Measurements from ENCODE around the gene SH3BP5. TPM values are rescaled to one million over a fixed set of nuclear protein-coding genes. Genes with fewer than 3 reads are reported as not detected.

The SH3BP5 gene
- total RNA-seq, 6 experiments from 2014 or later: 8.9 to 19.2 (median 13.8) TPM

DNA sequence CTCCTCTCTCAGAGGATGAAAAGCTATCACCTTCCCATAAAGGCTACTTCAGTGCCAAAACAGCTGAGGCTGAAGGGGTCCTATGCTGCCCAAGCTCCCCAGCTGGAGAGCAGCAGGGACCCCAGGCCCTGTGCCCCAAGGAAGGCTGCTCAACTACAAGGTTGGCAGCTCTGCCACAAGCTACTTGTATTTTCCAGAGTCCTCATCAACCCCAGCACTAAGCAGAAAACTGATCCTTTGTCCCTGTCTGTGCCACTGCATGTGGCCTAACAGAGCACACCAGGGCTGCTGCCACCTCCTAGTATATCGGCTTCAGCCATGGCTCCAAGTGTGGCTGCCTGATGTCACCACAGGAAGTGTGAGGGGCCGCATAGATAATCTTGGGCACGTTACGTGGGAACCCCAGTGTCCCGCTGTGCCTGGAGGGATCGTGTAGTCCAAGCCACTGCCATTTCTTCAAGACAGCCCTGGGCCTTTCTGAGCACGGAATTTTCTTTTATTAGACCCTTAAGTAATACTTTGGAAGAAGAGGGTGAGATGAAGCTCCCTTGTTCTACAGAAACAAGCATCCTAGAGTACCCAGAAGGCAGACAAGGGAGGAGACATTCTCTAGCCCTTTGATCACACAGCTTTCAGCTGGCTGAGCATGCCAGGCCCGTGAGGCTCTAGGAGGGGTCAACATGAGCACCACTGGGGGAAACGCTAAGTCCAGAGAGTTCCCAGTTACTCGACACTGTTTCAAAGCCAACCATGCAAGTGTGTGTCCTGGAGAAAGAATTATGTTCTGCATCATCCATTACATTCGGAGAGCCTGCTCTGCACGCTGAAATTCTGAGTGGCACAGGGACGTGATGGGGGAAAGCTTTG, 65.6 kb downstream of the SH3BP5 start:
- no peaks in the 10 kb centered on the region for H3K27me3 ChIP-seq
- peaks cover 0 to 4% (median 0%) of the 10 kb centered on the region in 4 donors for H3K4me1 ChIP-seq
- ATAC-seq: no peak
- DNase-seq: no peak
- no peak overlapping the region for H3K27ac ChIP-seq
- intact Hi-C loops (cut with DNase I): loop anchor here in 1 of 2 donors (5.0 to 10.0 kb wide), 2 partner anchors 62 to 111 kb away; partner anchors contain the start of gene CAPN7
- peaks cover 0 to 3% (median 0%) of the 10 kb centered on the region in 4 donors for H3K36me3 ChIP-seq
- no peak for TF ChIP-seq POLR2A (IDR thresholded peaks at IDR 0.05)
- TF ChIP-seq, protein P1, sequence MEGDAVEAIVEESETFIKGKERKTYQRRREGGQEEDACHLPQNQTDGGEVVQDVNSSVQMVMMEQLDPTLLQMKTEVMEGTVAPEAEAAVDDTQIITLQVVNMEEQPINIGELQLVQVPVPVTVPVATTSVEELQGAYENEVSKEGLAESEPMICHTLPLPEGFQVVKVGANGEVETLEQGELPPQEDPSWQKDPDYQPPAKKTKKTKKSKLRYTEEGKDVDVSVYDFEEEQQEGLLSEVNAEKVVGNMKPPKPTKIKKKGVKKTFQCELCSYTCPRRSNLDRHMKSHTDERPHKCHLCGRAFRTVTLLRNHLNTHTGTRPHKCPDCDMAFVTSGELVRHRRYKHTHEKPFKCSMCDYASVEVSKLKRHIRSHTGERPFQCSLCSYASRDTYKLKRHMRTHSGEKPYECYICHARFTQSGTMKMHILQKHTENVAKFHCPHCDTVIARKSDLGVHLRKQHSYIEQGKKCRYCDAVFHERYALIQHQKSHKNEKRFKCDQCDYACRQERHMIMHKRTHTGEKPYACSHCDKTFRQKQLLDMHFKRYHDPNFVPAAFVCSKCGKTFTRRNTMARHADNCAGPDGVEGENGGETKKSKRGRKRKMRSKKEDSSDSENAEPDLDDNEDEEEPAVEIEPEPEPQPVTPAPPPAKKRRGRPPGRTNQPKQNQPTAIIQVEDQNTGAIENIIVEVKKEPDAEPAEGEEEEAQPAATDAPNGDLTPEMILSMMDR (IDR thresholded peaks at IDR 0.05): no peak
- WGBS (ENCODE audit: insufficient coverage, low coverage, low lambda C conversion rate, missing lambda C conversion rate): 63% methylated on average over 6 of the region's 13 CpGs
- H3K4me3 ChIP-seq: no peak overlapping the region
- no peaks in the 10 kb centered on the region for H3K9me3 ChIP-seq

DNA sequence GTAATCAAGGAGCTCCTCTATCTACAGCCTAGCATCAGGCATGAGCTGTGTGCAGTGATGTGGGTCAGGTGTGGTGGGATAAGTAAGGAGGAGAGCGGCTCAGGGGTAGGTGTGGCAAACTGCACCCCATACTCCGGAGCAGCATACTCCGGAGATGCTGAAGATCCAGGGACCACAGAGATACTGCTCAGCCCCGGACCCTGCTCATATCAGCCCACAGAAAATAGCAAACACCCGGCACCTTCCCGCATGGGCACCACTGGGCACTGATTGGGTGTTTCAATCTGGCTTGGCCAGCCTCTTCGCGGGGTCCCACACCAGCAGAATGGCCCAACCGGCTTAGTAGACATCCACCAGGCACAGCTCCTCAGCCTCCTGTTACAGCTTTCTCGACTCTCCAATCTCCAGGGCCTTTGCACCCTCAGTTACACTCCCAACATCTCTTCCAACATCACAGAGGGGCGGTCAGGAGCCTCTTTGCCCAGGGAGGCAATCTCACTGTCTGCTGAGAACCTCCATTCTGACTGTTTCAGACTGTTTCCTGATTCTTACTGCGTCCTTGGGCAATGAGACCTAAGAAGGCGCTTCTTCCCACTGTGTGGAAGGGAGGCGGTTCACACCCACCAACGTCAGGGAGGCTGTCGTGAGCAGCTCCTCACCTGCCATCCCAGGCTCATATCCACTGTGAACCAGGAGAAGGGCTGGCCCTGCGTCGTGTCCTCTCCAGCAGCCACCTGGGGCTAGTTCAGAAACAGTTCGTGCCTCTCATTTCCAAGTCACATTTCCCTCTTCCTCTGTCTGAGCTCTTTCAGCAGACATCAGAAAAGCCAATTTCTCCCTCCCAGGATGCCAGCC, 66.5 kb downstream of the SH3BP5 start:
- peaks cover 0 to 4% (median 0%) of the 10 kb centered on the region in 4 donors for H3K4me1 ChIP-seq
- no peak overlapping the region for H3K4me3 ChIP-seq
- DNase-seq (no peak), ATAC-seq (no peak)
- no peaks in the 10 kb centered on the region for H3K9me3 ChIP-seq
- intact Hi-C loops (cut with DNase I): loop anchor here in 1 of 2 donors (5.0 to 10.0 kb wide), 2 partner anchors 61 to 111 kb away; partner anchors contain the start of gene CAPN7
- no peak overlapping the region for H3K27ac ChIP-seq
- 80% methylated on average over 10 of the region's 19 CpGs for WGBS (ENCODE audit: insufficient coverage, low coverage, low lambda C conversion rate, missing lambda C conversion rate)
- no peak for TF ChIP-seq POLR2A (IDR thresholded peaks at IDR 0.05)
- TF ChIP-seq, protein P1 (IDR thresholded peaks at IDR 0.05): no peak
- H3K36me3 ChIP-seq: peaks cover 0 to 3% (median 0%) of the 10 kb centered on the region in 4 donors
- no peaks in the 10 kb centered on the region for H3K27me3 ChIP-seq

DNA sequence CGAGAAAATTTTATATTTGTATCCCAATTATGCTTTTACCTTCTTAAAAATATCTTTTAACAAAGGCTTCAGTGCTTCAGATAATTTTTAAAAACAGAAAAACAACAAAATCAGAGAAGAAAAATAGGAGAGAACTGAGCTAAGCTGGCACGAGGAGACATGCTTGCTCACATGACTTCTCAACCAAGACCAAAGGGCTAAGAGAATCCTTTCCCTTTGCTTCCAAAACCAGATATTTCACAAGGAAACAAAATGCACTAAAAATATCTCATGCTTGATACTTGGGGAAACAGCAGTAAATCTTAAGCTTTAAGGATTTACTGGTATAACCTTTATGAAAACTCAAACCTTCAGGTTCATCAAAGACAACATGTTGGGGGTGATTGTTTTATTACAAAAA, 67.9 kb downstream of the SH3BP5 start:
- H3K4me1 ChIP-seq: peaks cover 0 to 4% (median 0%) of the 10 kb centered on the region in 4 donors
- TF ChIP-seq POLR2A (IDR thresholded peaks at IDR 0.05): no peak
- TF ChIP-seq, protein P1 (IDR thresholded peaks at IDR 0.05): no peak
- peaks cover 0 to 3% (median under 1%) of the 10 kb centered on the region in 4 donors for H3K36me3 ChIP-seq
- WGBS (ENCODE audit: insufficient coverage, low coverage, low lambda C conversion rate, missing lambda C conversion rate): 63% methylated on average over 2 of the region's 2 CpGs
- no peaks in the 10 kb centered on the region for H3K27me3 ChIP-seq
- no peak for ATAC-seq
- no peak for DNase-seq
- H3K4me3 ChIP-seq: no peak overlapping the region
- no peak overlapping the region for H3K27ac ChIP-seq
- intact Hi-C loops (cut with DNase I): loop anchor here in 1 of 2 donors (10.0 kb wide), 1 partner anchor 60 kb away; the partner anchor contains the start of gene CAPN7
- no peaks in the 10 kb centered on the region for H3K9me3 ChIP-seq

DNA sequence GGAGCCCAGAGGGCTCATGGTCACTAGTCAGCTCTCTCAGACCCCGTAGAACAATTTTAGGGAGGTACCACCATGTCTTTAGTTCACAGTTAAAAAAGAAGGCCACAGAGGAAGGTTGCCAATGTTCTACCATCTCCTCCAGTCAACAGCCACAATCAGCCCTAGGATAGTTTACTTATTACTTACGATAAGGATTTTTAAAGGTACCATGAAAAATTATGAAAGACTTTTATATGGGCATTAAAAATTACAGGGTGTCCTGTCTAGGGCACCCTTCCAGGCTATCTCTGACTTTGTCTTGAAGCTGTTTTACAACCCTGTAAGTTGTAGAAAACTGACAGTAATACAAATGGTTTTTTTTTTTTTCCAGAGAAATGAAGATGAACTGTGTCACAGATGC, 68.5 kb downstream of the SH3BP5 start:
- Histone ChIP-seq H3K27me3 (no peaks in the 10 kb centered on the region), H3K4me1 (peaks cover 0 to 4% (median 0%) of the 10 kb centered on the region in 4 donors), H3K9me3 (no peaks in the 10 kb centered on the region), H3K4me3 (no peak overlapping the region), H3K27ac (no peak overlapping the region), H3K36me3 (peaks cover 0 to 8% (median 2%) of the 10 kb centered on the region in 4 donors)
- no peak for TF ChIP-seq POLR2A (IDR thresholded peaks at IDR 0.05)
- TF ChIP-seq, protein P1 (IDR thresholded peaks at IDR 0.05): no peak
- ATAC-seq (no peak), DNase-seq (no peak)
- intact Hi-C loops (cut with DNase I): loop anchor here in 1 of 2 donors (10.0 kb wide), 1 partner anchor 59 kb away; the partner anchor contains the start of gene CAPN7
- 45% methylated on average over 1 of the region's 2 CpGs for WGBS (ENCODE audit: insufficient coverage, low coverage, low lambda C conversion rate, missing lambda C conversion rate)
